Stimulated activated CD4-positive, alpha-beta T cell treated with anti-CD3 and anti-CD28 coated beads, Interleukin-2, amount 100 ng/mL, for 48 hours (primary cell): Measurements from ENCODE around the gene DIPK1B.

Experiments used
- DNase-seq, 2 donors: peaks; one replicate each; pipeline ENCODE4 v3.0.0-alpha.2; 2020

DIPK1B gene

GRCh38 chr9:136686794-136687711 lies 25.3 kb upstream of the DIPK1B start, which contains the start of gene AGPAT2:
Gene AGPAT2 (minus strand): TSS chr9:136687457. CDS start chr9:136687357, 100 bp downstream.
- peak; percentile 62 to 73 for DNase-seq

GRCh38 chr9:136687721-136688223 lies 24.6 kb upstream of the DIPK1B start:
- no peak for DNase-seq

GRCh38 chr9:136688274-136689107 lies 23.9 kb upstream of the DIPK1B start:
- DNase-seq = no peak

GRCh38 chr9:136689108-136689460 lies 23.3 kb upstream of the DIPK1B start:
- DNase-seq = no peak

- no peak for DNase-seq
Measured at GRCh38 chr9:136690104-136690805, 22.1 kb upstream of the DIPK1B start.

GRCh38 chr9:136690806-136691261 lies 21.5 kb upstream of the DIPK1B start:
- no peak for DNase-seq

GRCh38 chr9:136691316-136692184 lies 20.8 kb upstream of the DIPK1B start:
- DNase-seq = no peak

GRCh38 chr9:136692185-136693134 lies 19.9 kb upstream of the DIPK1B start:
- DNase-seq = no peak

GRCh38 chr9:136693135-136693489 lies 19.3 kb upstream of the DIPK1B start:
- DNase-seq = no peak

GRCh38 chr9:136693490-136694162 lies 18.7 kb upstream of the DIPK1B start:
- no peak for DNase-seq

- peak; percentile 43 to 52 for DNase-seq
Measured at GRCh38 chr9:136694163-136694871, 18.1 kb upstream of the DIPK1B start.

- DNase-seq = no peak
Measured at GRCh38 chr9:136694872-136695247, 17.5 kb upstream of the DIPK1B start.

GRCh38 chr9:136695435-136695895 lies 16.9 kb upstream of the DIPK1B start:
- DNase-seq = no peak

GRCh38 chr9:136695955-136696354 lies 16.4 kb upstream of the DIPK1B start:
- DNase-seq = no peak

GRCh38 chr9:136696502-136696901 lies 15.9 kb upstream of the DIPK1B start:
- DNase-seq = no peak

- DNase-seq = no peak
Measured at GRCh38 chr9:136697146-136697820, 15.1 kb upstream of the DIPK1B start.

GRCh38 chr9:136697821-136698526 lies 14.4 kb upstream of the DIPK1B start:
- DNase-seq = no peak

- DNase-seq = no peak
Measured at GRCh38 chr9:136698635-136699246, 13.6 kb upstream of the DIPK1B start.
